ENCODE measurements around the gene DNAJA2. TPM values are rescaled to one million over a fixed set of nuclear protein-coding genes. Genes with fewer than 3 reads are reported as not detected.

DNAJA2 gene
- total and polyA plus RNA-seq, 2 experiments from 2014 or later: 62.3 to 72.8 TPM

DNA sequence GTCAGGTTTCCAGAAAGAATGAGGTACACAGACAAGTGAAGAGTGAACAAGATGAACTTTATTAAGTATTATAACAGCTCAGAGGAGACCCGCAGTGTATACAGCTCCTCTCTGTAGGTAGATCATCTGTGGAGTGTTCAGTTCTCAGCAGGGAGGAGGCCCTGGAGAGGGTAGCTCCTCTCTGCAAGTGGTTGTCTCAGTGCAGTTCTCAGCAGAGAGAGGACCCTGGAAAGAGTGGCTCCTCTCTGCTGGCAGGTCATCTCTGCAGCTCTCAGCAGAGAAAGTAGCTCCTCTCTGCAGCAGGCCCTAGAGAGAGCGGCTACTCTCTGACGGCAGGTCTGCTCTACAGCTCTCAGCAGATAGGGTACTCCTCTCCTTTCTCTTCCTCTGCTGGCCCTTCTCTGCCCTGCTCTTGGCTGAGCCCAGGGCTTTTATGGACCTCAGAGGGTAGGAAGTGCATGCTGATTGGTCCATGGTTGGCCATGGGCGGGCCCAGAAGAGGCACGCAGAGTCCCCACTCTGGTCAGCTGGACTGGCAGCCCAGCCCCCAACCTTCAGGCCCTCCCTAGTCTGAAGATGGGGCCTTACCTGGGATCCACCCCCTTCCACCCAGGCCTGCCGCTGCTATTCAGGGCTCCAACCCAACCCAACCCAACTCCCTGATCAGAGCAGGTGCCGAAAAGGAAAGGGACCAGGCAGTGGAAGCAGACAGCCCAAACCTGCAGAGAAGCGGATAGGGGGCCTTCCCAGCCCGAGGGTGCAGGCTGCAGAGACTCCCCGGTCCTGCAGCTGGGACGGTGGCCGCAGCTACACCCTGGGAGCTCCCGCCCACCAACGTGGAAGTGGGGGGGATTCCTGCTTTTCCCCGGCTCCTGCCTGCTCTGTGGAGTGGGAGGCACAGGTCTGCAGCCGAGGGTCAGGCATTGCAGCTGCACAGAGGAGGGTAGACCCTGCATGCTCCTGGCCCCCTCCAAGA, 18.5 kb upstream of the DNAJA2 start:
- no peaks in the 10 kb centered on the region for H3K36me3 ChIP-seq (replicated peaks; ENCODE audit: insufficient read depth, low read depth)
- no peak overlapping the region for H2AFZ ChIP-seq
- WGBS (ENCODE audit: low lambda C conversion rate, missing lambda C conversion rate): 90% methylated on average over 16 of the region's 16 CpGs
- H3K27me3 ChIP-seq: no peaks in the 10 kb centered on the region
- H3K4me1 ChIP-seq (ENCODE audit: insufficient read depth): no peaks in the 10 kb centered on the region
- no peak for DNase-seq (ENCODE audit: low spot score)
- no peaks in the 10 kb centered on the region for H3K9me3 ChIP-seq (ENCODE audit: low read depth)
- TF ChIP-seq EZH2 (IDR thresholded peaks at IDR 0.05; ENCODE audit: borderline replicate concordance) (no peak), EZH2phosphoT487 (IDR thresholded peaks at IDR 0.05; ENCODE audit: low read depth, severe bottlenecking, unreplicated experiment) (no peak)
- TF ChIP-seq, protein P1, sequence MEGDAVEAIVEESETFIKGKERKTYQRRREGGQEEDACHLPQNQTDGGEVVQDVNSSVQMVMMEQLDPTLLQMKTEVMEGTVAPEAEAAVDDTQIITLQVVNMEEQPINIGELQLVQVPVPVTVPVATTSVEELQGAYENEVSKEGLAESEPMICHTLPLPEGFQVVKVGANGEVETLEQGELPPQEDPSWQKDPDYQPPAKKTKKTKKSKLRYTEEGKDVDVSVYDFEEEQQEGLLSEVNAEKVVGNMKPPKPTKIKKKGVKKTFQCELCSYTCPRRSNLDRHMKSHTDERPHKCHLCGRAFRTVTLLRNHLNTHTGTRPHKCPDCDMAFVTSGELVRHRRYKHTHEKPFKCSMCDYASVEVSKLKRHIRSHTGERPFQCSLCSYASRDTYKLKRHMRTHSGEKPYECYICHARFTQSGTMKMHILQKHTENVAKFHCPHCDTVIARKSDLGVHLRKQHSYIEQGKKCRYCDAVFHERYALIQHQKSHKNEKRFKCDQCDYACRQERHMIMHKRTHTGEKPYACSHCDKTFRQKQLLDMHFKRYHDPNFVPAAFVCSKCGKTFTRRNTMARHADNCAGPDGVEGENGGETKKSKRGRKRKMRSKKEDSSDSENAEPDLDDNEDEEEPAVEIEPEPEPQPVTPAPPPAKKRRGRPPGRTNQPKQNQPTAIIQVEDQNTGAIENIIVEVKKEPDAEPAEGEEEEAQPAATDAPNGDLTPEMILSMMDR (IDR thresholded peaks at IDR 0.05; ENCODE audit: poor library complexity): no peak
- no peak overlapping the region for H3K4me2 ChIP-seq
- no peaks in the 10 kb centered on the region for H4K20me1 ChIP-seq (ENCODE audit: insufficient read depth, poor library complexity, severe bottlenecking)
- no peaks in the 10 kb centered on the region for H3K9me2 ChIP-seq (replicated peaks; ENCODE audit: insufficient read depth)
- no peaks in the 10 kb centered on the region for H3K79me2 ChIP-seq
- H3K4me3 ChIP-seq: no peak overlapping the region
- no peak overlapping the region for H3K27ac ChIP-seq

DNA sequence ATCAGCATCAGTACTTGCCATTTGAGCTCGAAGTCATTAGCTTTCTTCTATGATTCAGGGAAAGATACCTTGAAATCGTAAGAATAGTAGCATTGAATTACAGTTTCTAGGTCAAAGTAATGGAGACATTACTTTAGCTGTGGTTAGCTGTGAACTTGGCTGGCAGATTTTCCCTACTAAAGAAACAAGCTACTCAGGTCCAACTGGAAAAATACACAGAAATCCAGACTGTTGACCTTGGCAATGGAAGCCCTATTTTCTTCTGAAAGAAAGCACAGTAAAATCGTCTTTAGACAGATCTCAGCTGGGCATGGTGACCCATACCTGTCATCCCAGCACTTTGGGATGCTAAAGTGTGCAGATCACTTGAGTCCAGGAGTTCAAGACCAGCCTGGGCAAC, 13.4 kb upstream of the DNAJA2 start:
- Histone ChIP-seq H3K9me2 (replicated peaks; ENCODE audit: insufficient read depth) (no peaks in the 10 kb centered on the region), H4K20me1 (ENCODE audit: insufficient read depth, poor library complexity, severe bottlenecking) (no peaks in the 10 kb centered on the region)
- WGBS (ENCODE audit: low lambda C conversion rate, missing lambda C conversion rate): 75% methylated on average over 3 of the region's 3 CpGs

DNA sequence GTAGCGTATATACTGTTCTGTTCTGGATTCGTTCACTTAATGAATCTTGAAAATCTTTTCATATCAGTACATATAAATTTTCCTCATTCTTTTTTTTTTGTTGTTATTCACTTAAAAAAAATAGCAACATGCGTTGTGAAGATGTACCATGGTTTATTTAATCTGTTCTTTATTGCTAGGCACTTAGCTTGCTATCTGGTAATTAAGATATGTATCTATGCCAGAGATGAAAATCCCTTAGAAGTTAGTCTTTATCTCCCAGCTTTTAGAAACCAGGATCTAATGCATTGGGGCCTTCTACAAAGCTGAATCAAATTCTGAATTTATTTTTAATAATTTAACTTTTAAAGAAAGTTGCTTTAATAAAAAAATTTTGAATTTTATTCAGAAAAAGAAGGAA, 13.0 kb upstream of the DNAJA2 start:
- no peak for DNase-seq (ENCODE audit: low spot score)
- H3K4me1 ChIP-seq (ENCODE audit: insufficient read depth): no peaks in the 10 kb centered on the region
- WGBS (ENCODE audit: low lambda C conversion rate, missing lambda C conversion rate): 83% methylated on average over 3 of the region's 3 CpGs
- no peak overlapping the region for H3K4me2 ChIP-seq
- H2AFZ ChIP-seq: no peak overlapping the region
- no peaks in the 10 kb centered on the region for H3K27me3 ChIP-seq
- no peaks in the 10 kb centered on the region for H3K36me3 ChIP-seq (replicated peaks; ENCODE audit: insufficient read depth, low read depth)
- no peak for TF ChIP-seq EZH2phosphoT487 (IDR thresholded peaks at IDR 0.05; ENCODE audit: low read depth, severe bottlenecking, unreplicated experiment)
- no peak for TF ChIP-seq EZH2 (IDR thresholded peaks at IDR 0.05; ENCODE audit: borderline replicate concordance)
- TF ChIP-seq, protein P1 (IDR thresholded peaks at IDR 0.05; ENCODE audit: poor library complexity): no peak
- no peaks in the 10 kb centered on the region for H3K79me2 ChIP-seq
- no peaks in the 10 kb centered on the region for H3K9me3 ChIP-seq (ENCODE audit: low read depth)
- no peaks in the 10 kb centered on the region for H3K9me2 ChIP-seq (replicated peaks; ENCODE audit: insufficient read depth)
- no peak overlapping the region for H3K4me3 ChIP-seq
- H3K27ac ChIP-seq: no peak overlapping the region
- H4K20me1 ChIP-seq (ENCODE audit: insufficient read depth, poor library complexity, severe bottlenecking): no peaks in the 10 kb centered on the region

More for the DNA sequence above, 13.4 kb upstream of the DNAJA2 start:
- H2AFZ ChIP-seq: no peak overlapping the region
- H3K9me3 ChIP-seq (ENCODE audit: low read depth): no peaks in the 10 kb centered on the region
- DNase-seq (ENCODE audit: low spot score): no peak
- TF ChIP-seq EZH2phosphoT487 (IDR thresholded peaks at IDR 0.05; ENCODE audit: low read depth, severe bottlenecking, unreplicated experiment) (no peak), EZH2 (IDR thresholded peaks at IDR 0.05; ENCODE audit: borderline replicate concordance) (no peak)
- TF ChIP-seq, protein P1 (IDR thresholded peaks at IDR 0.05; ENCODE audit: poor library complexity): no peak
- H3K27me3 ChIP-seq: no peaks in the 10 kb centered on the region
- no peak overlapping the region for H3K27ac ChIP-seq
- no peaks in the 10 kb centered on the region for H3K36me3 ChIP-seq (replicated peaks; ENCODE audit: insufficient read depth, low read depth)
- H3K4me1 ChIP-seq (ENCODE audit: insufficient read depth): no peaks in the 10 kb centered on the region
- H3K4me3 ChIP-seq: no peak overlapping the region
- no peak overlapping the region for H3K4me2 ChIP-seq
- no peaks in the 10 kb centered on the region for H3K79me2 ChIP-seq
